Keratinocyte (primary cell): ENCODE measurements around the gene PRKCH. TPM values are rescaled to one million over a fixed set of nuclear protein-coding genes. Genes with fewer than 3 reads are reported as not detected.

Experiments used
- DNase-seq: peaks from one replicate; pipeline ENCODE4 v3.0.0-alpha.2; 2011; ENCODE audit warnings: low read depth, missing footprints, low spot score
- FAIRE-seq: peaks from 2 replicates; lab custom pipeline; 2011; peaks lifted over from hg19 to GRCh38; lab: Jason Lieb, UNC
- H2AFZ ChIP-seq: 2 replicates; pipeline ENCODE4 v1.6.0; 2012; ENCODE audit warnings: low read length, control low read depth, inconsistent platforms; ENCODE audit not compliant: control insufficient read depth
- H3K27ac ChIP-seq: 2 replicates; pipeline ENCODE4 v1.5.1; 2011; ENCODE audit warnings: low read length; ENCODE audit not compliant: control insufficient read depth, insufficient read depth
- H3K27me3 ChIP-seq: 3 replicates; pipeline ENCODE4 v1.6.0; 2011; ENCODE audit warnings: low read length; ENCODE audit not compliant: control insufficient read depth, insufficient read depth; ENCODE audit errors: extremely low read depth
- H3K36me3 ChIP-seq, 2 experiments: 2 replicates in 1 of 2; 3 replicates in 1 of 2; pipeline ENCODE4 v1.5.1; 2011; ENCODE audit warnings: low read length in 2 of 2, mild to moderate bottlenecking in 1 of 2; ENCODE audit not compliant: control insufficient read depth in 2 of 2, insufficient read depth in 2 of 2; ENCODE audit errors: extremely low read depth in 1 of 2
- H3K4me1 ChIP-seq: 3 replicates; pipeline ENCODE4 v1.5.1; 2011; ENCODE audit warnings: low read length; ENCODE audit not compliant: control insufficient read depth, insufficient read depth; ENCODE audit errors: extremely low read depth
- H3K4me2 ChIP-seq: 3 replicates; pipeline ENCODE4 v1.6.0; 2011; ENCODE audit warnings: low read depth, low read length; ENCODE audit not compliant: control insufficient read depth, insufficient read depth; ENCODE audit errors: extremely low read depth
- H3K4me3 ChIP-seq, 3 experiments: fragments of 200-600 bp in 1 of 3; sonication (generic) in 1 of 3; 2 replicates in 2 of 3; 3 replicates in 1 of 3; pipeline ENCODE4 v1.5.1; 2011 to 2016; ENCODE audit warnings: low read length in 3 of 3, mild to moderate bottlenecking in 3 of 3, control low read depth in 2 of 3, inconsistent platforms in 1 of 3, low read depth in 1 of 3, mixed read lengths in 1 of 3, mixed run types in 1 of 3, moderate library complexity in 1 of 3; ENCODE audit not compliant: control insufficient read depth in 2 of 3, insufficient read depth in 2 of 3; ENCODE audit errors: extremely low read depth in 1 of 3
- H3K79me2 ChIP-seq: 2 replicates; pipeline ENCODE4 v1.6.0; 2012; ENCODE audit warnings: low read length; ENCODE audit not compliant: control insufficient read depth, insufficient read depth
- H3K9ac ChIP-seq: 3 replicates; pipeline ENCODE4 v1.6.0; 2011; ENCODE audit warnings: low read length; ENCODE audit not compliant: control insufficient read depth, insufficient read depth; ENCODE audit errors: extremely low read depth
- H3K9me1 ChIP-seq: 3 replicates; pipeline ENCODE4 v1.6.0; 2011; ENCODE audit warnings: low read length; ENCODE audit not compliant: control insufficient read depth, insufficient read depth; ENCODE audit errors: extremely low read depth
- H3K9me3 ChIP-seq: 2 replicates; pipeline ENCODE4 v1.5.1; 2012; ENCODE audit warnings: low read depth, low read length; ENCODE audit not compliant: control insufficient read depth
- H4K20me1 ChIP-seq: 3 replicates; pipeline ENCODE4 v1.6.0; 2011; ENCODE audit warnings: low read length; ENCODE audit not compliant: control insufficient read depth, insufficient read depth; ENCODE audit errors: extremely low read depth
- EZH2 ChIP-seq: IDR thresholded peaks from one replicate; pipeline ENCODE4 v1.6.1; 2012; ENCODE audit warnings: inconsistent platforms, mild to moderate bottlenecking, low read length, moderate library complexity
- dilution Hi-C: fragments of 300-500 bp; cut with MboI; formaldehyde crosslinking; loops from one replicate; pipeline ENCODE4 v1.7.0; 2020; ENCODE audit warnings: low sequenced_read_pairs; ENCODE audit not compliant: extremely low pct_ligation_motif_present
- polyA plus RNA-seq, 5 experiments: library from polyadenylated mRNA; depleted of rRNA in 3 of 5; stranded (reverse) in 3 of 5; stranded (forward) in 1 of 5; unstranded in 1 of 5; fragments of >200 nt; gene quantifications; 1 replicate in 1 of 5; 2 replicates in 3 of 5; 3 replicates in 1 of 5; pipeline versions ENCODE4 v1.2.1 to v1.2.3, GENCODE V29; 2011 to 2012; ENCODE audit warnings: missing spikeins in 2 of 5, low read depth in 1 of 5, low replicate concordance in 1 of 5
- TF ChIP-seq, protein P1 (sequence below), 3 experiments: IDR thresholded peaks in 1 of 3; conservative IDR thresholded peaks in 1 of 3; optimal IDR thresholded peaks in 1 of 3; 2 replicates in 2 of 3; 3 replicates in 1 of 3; pipeline versions ENCODE3 to v1.5.1; 2011; ENCODE audit warnings: low read length in 3 of 3, mild to moderate bottlenecking in 3 of 3, moderate library complexity in 2 of 3, control low read depth in 1 of 3, inconsistent platforms in 1 of 3; ENCODE audit not compliant: insufficient read depth in 2 of 3; ENCODE audit errors: extremely low read depth in 1 of 3

Gene PRKCH
- polyA plus RNA-seq, 1 donor (not counting 4 experiments of a cell fraction or from before 2014, with no cell fraction given): 13.7 TPM

DNA sequence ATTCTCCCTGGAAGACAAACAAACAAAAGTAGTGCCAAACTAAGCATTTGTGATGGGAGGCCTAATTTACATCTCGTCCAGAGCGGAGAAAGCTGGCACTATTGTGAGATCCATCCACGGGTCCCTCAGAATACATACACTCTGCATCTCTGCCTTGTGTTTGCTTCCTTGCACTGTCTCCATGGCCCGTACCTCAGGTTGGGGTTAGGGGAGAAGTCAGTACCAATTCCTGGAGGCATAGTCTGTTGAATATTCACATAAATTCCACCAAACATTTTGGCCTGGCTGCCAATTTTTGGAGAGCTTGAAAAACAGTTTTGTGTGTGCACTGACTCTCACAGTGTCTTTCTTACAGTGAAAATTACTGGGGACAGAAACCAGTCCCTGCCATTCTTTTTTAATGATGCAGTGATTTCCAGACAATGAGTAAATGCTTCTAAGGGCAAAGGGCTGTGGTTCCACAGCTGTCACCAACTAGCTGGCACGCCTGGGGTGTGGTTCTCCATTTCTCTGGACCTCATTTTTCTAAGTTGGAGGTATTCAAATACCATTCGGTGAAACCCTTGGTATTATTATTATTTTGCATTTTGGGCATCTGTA, 254.3 kb downstream of the PRKCH start:
- H3K27me3 ChIP-seq: no peaks in the 10 kb centered on the region
- no peak overlapping the region for H2AFZ ChIP-seq
- H3K9ac ChIP-seq: no peak overlapping the region
- no peaks in the 10 kb centered on the region for H3K9me3 ChIP-seq
- H3K79me2 ChIP-seq: no peaks in the 10 kb centered on the region
- H3K4me1 ChIP-seq: peaks cover 29% of the 10 kb centered on the region
- H3K36me3 ChIP-seq: no peaks in the 10 kb centered on the region
- no peak for FAIRE-seq
- H3K27ac ChIP-seq: no peak overlapping the region
- no peaks in the 10 kb centered on the region for H4K20me1 ChIP-seq
- dilution Hi-C loops: no loop called here
- H3K4me3 ChIP-seq: no peak overlapping the region
- no peak overlapping the region for H3K4me2 ChIP-seq
- H3K9me1 ChIP-seq: no peaks in the 10 kb centered on the region
- no peak for TF ChIP-seq EZH2
- TF ChIP-seq, protein P1, sequence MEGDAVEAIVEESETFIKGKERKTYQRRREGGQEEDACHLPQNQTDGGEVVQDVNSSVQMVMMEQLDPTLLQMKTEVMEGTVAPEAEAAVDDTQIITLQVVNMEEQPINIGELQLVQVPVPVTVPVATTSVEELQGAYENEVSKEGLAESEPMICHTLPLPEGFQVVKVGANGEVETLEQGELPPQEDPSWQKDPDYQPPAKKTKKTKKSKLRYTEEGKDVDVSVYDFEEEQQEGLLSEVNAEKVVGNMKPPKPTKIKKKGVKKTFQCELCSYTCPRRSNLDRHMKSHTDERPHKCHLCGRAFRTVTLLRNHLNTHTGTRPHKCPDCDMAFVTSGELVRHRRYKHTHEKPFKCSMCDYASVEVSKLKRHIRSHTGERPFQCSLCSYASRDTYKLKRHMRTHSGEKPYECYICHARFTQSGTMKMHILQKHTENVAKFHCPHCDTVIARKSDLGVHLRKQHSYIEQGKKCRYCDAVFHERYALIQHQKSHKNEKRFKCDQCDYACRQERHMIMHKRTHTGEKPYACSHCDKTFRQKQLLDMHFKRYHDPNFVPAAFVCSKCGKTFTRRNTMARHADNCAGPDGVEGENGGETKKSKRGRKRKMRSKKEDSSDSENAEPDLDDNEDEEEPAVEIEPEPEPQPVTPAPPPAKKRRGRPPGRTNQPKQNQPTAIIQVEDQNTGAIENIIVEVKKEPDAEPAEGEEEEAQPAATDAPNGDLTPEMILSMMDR (optimal IDR thresholded peaks at IDR 0.05 in 1 of 3, IDR thresholded peaks at IDR 0.05 in 1 of 3, conservative IDR thresholded peaks at IDR 0.05 in 1 of 3; ENCODE audit: extremely low read depth in 1 of 3, insufficient read depth in 2 of 3, low read length in 3 of 3): no peak
- DNase-seq: no peak

DNA sequence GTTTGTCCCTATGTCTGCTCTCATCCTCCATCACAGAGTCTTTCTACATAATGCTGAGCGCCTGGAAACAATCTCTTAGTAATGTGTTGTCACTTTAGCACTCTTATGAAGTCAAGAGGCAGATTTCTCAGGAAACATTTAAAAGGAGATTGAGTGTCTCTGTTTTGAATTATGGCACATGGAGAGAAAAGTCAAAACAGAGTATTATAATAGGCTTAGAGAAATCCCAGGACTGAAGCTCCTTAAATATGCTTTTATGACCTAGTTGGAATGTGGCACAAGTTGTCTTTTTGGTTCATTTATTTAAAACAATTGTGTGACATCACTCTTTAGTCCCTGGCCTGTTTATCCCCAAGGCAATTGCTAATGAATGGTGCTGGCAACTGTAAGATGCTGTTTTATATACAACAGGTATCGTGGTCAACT, 256.1 kb downstream of the PRKCH start:
- Histone ChIP-seq H3K4me1 (peaks cover 28% of the 10 kb centered on the region), H3K27ac (no peak overlapping the region), H4K20me1 (no peaks in the 10 kb centered on the region), H3K4me3 (no peak overlapping the region), H3K36me3 (no peaks in the 10 kb centered on the region), H3K27me3 (no peaks in the 10 kb centered on the region), H2AFZ (no peak overlapping the region), H3K4me2 (no peak overlapping the region), H3K79me2 (no peaks in the 10 kb centered on the region), H3K9me1 (no peaks in the 10 kb centered on the region), H3K9me3 (no peaks in the 10 kb centered on the region), H3K9ac (no peak overlapping the region)
- no peak for FAIRE-seq
- TF ChIP-seq EZH2: no peak
- TF ChIP-seq, protein P1 (optimal IDR thresholded peaks at IDR 0.05 in 1 of 3, IDR thresholded peaks at IDR 0.05 in 1 of 3, conservative IDR thresholded peaks at IDR 0.05 in 1 of 3; ENCODE audit: extremely low read depth in 1 of 3, insufficient read depth in 2 of 3, low read length in 3 of 3): no peak
- dilution Hi-C loops: no loop called here
- no peak for DNase-seq
